ENCODE data around the gene PPP2R5E. TPM values are rescaled to one million over a fixed set of nuclear protein-coding genes. Genes with fewer than 3 reads are reported as not detected.

PPP2R5E gene
- total and polyA plus RNA-seq, 2 of the 8 experiments (the other 6 are each of a cell fraction or from before 2014, with no cell fraction given): 6.8 to 64.6 TPM

DNA sequence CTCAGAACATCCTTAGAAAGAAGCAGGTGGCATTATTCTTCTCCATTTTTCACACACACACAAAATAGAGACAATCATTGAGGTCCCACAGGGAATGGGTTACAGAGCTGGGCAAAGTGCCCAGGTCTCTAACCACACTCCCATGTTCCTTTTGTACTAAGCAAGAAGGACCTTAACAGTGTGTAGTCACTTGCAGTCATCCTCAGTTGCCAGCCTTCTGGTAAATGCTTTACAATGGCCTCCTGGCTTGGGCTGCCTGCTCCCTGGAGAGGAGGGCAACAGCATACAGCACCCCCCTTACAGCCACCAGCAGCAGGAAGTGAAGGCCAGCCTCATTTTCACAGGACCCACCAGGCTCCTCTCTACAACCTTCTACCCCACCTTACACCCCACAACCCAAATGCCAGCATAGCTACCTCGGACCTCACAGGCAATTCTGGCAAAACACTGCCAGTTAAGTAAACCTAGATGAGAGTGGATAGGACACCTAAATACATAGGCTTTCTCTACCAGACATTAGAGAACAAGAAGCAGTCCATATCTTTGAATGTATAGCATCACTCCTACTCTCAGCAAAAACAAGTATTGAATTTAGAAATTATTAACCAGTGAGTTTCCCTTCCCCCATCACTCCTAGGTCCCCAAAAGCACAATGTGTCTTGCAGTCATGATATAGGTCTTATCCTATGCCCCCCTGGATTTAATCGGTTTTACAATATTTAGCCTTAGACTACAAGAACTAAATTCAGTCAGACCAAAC lies 88.1 kb downstream of the PPP2R5E start:
- Histone ChIP-seq H2AFZ (ENCODE audit: low read length) (no peak overlapping the region), H3K23me2 (ENCODE audit: low read depth, low read length) (peaks cover 2% of the 10 kb centered on the region; the same call in 1 of the 2 replicates), H2AK5ac (ENCODE audit: low read depth, low read length) (no peak overlapping the region), H3K23ac (ENCODE audit: insufficient read length) (no peak overlapping the region), H2BK12ac (ENCODE audit: low read depth, low read length) (no peak overlapping the region), H3K56ac (replicated peaks; ENCODE audit: insufficient read length, low read depth, low read length) (no peak overlapping the region), H3K4me2 (ENCODE audit: insufficient read depth in 1 of 2, low read depth in 2 of 2, low read length in 2 of 2) (no peak overlapping the region), H2BK20ac (ENCODE audit: low read length) (no peak overlapping the region), H3K27me3 (replicated peaks in 1 of 4; ENCODE audit: control insufficient read depth in 3 of 4, extremely low read depth in 1 of 4, insufficient read depth in 3 of 4, low read length in 3 of 4) (no peaks in the 10 kb centered on the region), H3K27ac (ENCODE audit: low read depth, low read length) (no peak overlapping the region), H2BK5ac (ENCODE audit: low read depth, low read length) (no peak overlapping the region), H3K14ac (ENCODE audit: insufficient read length) (no peak overlapping the region), H3K79me2 (ENCODE audit: control insufficient read depth in 1 of 2, insufficient read depth in 2 of 2, low read length in 2 of 2) (peaks cover 0 to 79% of the 10 kb centered on the region in 2 experiments; a peak in 3 of 4 replicates), H4K91ac (replicated peaks; ENCODE audit: insufficient read length, low read length) (no peak overlapping the region), H4K5ac (ENCODE audit: insufficient read length, low read depth, low read length) (no peak overlapping the region), H3K9me3 (ENCODE audit: insufficient read depth in 2 of 2, low read depth in 1 of 2, low read length in 1 of 2) (no peaks in the 10 kb centered on the region), H3K4me1 (replicated peaks in 1 of 4; ENCODE audit: control insufficient read depth in 3 of 4, insufficient read depth in 4 of 4, low read length in 3 of 4) (no peaks in the 10 kb centered on the region), H4K20me1 (replicated peaks in 1 of 2; ENCODE audit: control insufficient read depth in 1 of 2, insufficient read depth in 2 of 2, low read length in 2 of 2) (peaks cover 8 to 12% of the 10 kb centered on the region in 2 experiments), H3K18ac (ENCODE audit: extremely low read depth, low read length) (no peak overlapping the region), H3K4me3 (ENCODE audit: extremely low read depth in 1 of 4, insufficient read depth in 2 of 4, low read depth in 3 of 4, low read length in 4 of 4) (no peak overlapping the region), H2BK120ac (replicated peaks; ENCODE audit: low read depth, low read length) (no peak overlapping the region), H3K9ac (replicated peaks in 1 of 4; ENCODE audit: extremely low read depth in 1 of 4, low read depth in 3 of 4, low read length in 3 of 4) (no peak overlapping the region), H2BK15ac (ENCODE audit: low read length) (no peak overlapping the region), H3K4ac (replicated peaks; ENCODE audit: insufficient read length, low read depth, low read length) (no peak overlapping the region), H3K36me3 (ENCODE audit: control insufficient read depth in 2 of 4, insufficient read depth in 4 of 4, low read length in 3 of 4) (peaks cover 0 to 14% (median 3%) of the 10 kb centered on the region in 4 experiments; a peak in 3 of 8 replicates), H4K8ac (ENCODE audit: extremely low read depth, insufficient read depth, low read length) (no peak overlapping the region), H3K79me1 (ENCODE audit: low read depth, low read length) (peaks cover 8% of the 10 kb centered on the region; the same call in 1 of the 2 replicates)
- ChIA-PET POLR2A (ENCODE audit: partially characterized antibody) (interaction anchor here (1.1 kb wide), 1 partner anchor 187 kb away, joined by 6 read pairs; the partner anchor contains the start of gene WDR89), CTCF (ENCODE audit: partially characterized antibody) (interaction anchor here (1.2 to 1.7 kb wide), 2 partner anchors 10 to 178 kb away, joined by 3 read pairs; no protein-coding TSS in a partner anchor)
- WGBS, 2 experiments (ENCODE audit: extremely low coverage in 1 of 2, insufficient coverage in 1 of 2, insufficient read length in 1 of 2, insufficient replicate concordance in 2 of 2, low coverage in 1 of 2, low lambda C conversion rate in 2 of 2, missing lambda C conversion rate in 1 of 2): 93% methylated on average over 2 of the region's 2 CpGs; no CpG with 5 or more reads in 1 of the 2 experiments
- FAIRE-seq: no peak
- DNase-seq (ENCODE audit: low read depth in 1 of 2, low spot score in 2 of 2): no peak
- TF ChIP-seq POLR2AphosphoS5 (IDR thresholded peaks at IDR 0.05; ENCODE audit: low read depth, low read length): peak; percentile 83
- TF ChIP-seq, protein P1, sequence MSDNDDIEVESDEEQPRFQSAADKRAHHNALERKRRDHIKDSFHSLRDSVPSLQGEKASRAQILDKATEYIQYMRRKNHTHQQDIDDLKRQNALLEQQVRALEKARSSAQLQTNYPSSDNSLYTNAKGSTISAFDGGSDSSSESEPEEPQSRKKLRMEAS (IDR thresholded peaks at IDR 0.05): no peak

Data from H1 (cell line).